HCT116 (cell line): Measurements from ENCODE around the gene BMP7. TPM values are rescaled to one million over a fixed set of nuclear protein-coding genes. Genes with fewer than 3 reads are reported as not detected.

Experiments used
- ATAC-seq: fragments of 200-7000 bp; cut with Tn5 transposase; 2 replicates; pipeline ENCODE4 v1.9.1; 2020; ENCODE audit warnings: mild to moderate bottlenecking, moderate library complexity
- BruUV-seq: library from RNA; stranded (reverse); fragments of 400-500 nt; replicated peaks from 2 replicates; lab custom pipeline; 2021; lab: Mats Ljungman, UMichigan
- CTCF ChIA-PET: fragments of 300-600 bp; sonication (Branson Sonifier 250); formaldehyde crosslinking; loops from one replicate; lab custom pipeline; 2021; ENCODE audit warnings: antibody characterized with exemption; lab: Charles Lee
- POLR2A ChIA-PET: fragments of 300-600, 350-600 bp; sonication (Branson Sonifier 250); formaldehyde crosslinking; loops from one replicate; lab custom pipeline; 2021; ENCODE audit warnings: antibody characterized with exemption; lab: Charles Lee
- RAD21 ChIA-PET, 2 experiments: fragments of 300-600 bp; sonication (Branson Sonifier 250); formaldehyde crosslinking; loops; one replicate each; lab custom pipeline; 2023; ENCODE audit warnings: low total read pairs in 2 of 2; ENCODE audit not compliant: uncharacterized antibody in 2 of 2, unreplicated experiment in 2 of 2, low non-redundant PET in 1 of 2; lab: Charles Lee
- DNase-seq: peaks from one replicate; pipeline ENCODE4 v3.0.0-alpha.2; 2010; ENCODE audit warnings: low read depth, low spot score
- H2AFZ ChIP-seq: fragments of 200-600 bp; shearing (Covaris generic), sonication (generic); 2 replicates; pipeline ENCODE4 v1.6.1; 2017; ENCODE audit warnings: low read depth, mixed run types, mixed read lengths, antibody characterized with exemption, low read length; ENCODE audit not compliant: poor library complexity, severe bottlenecking
- H3K27ac ChIP-seq: 2 replicates; pipeline ENCODE4 v1.5.1; 2012; ENCODE audit warnings: low read depth, low read length
- H3K27me3 ChIP-seq: fragments of 200-600 bp; sonication (generic); 2 replicates; pipeline ENCODE4 v1.6.1; 2016; ENCODE audit warnings: mixed run types, low read length, mixed read lengths; ENCODE audit not compliant: insufficient read depth
- H3K36me3 ChIP-seq, 2 experiments: fragments of 200-500 bp in 1 of 2; fragments of 200-600 bp in 1 of 2; sonication (Bioruptor generic) in 1 of 2; sonication (generic) in 1 of 2; 2 replicates each; pipeline versions ENCODE4 v1.5.1 to v1.6.1; 2014 to 2016; ENCODE audit warnings: low read length in 2 of 2, inconsistent platforms in 1 of 2, mixed read lengths in 1 of 2, mixed run types in 1 of 2; ENCODE audit not compliant: insufficient read depth in 2 of 2, control insufficient read depth in 1 of 2
- H3K4me1 ChIP-seq, 2 experiments: fragments of 200-600 bp in 1 of 2; sonication (generic) in 1 of 2; 2 replicates each; pipeline versions ENCODE4 v1.5.1 to v1.6.1; 2012 to 2017; ENCODE audit warnings: low read length in 2 of 2, inconsistent platforms in 1 of 2, mild to moderate bottlenecking in 1 of 2, mixed read lengths in 1 of 2, mixed run types in 1 of 2, moderate library complexity in 1 of 2; ENCODE audit not compliant: insufficient read depth in 2 of 2, control insufficient read depth in 1 of 2
- H3K4me2 ChIP-seq: fragments of 200-600 bp; sonication (generic); 2 replicates; pipeline ENCODE4 v1.6.1; 2017; ENCODE audit warnings: mixed run types, low read length, mixed read lengths
- H3K4me3 ChIP-seq, 2 experiments: fragments of 200-600 bp in 1 of 2; sonication (generic) in 1 of 2; replicated peaks in 1 of 2; 2 replicates each; pipeline ENCODE4 v1.5.1; 2011 to 2016; ENCODE audit warnings: low read length in 2 of 2, control low read depth in 1 of 2, low read depth in 1 of 2, mild to moderate bottlenecking in 1 of 2, mixed read lengths in 1 of 2, mixed run types in 1 of 2
- H3K79me2 ChIP-seq: fragments of 200-600 bp; sonication (generic); 2 replicates; pipeline ENCODE4 v1.6.1; 2017; ENCODE audit warnings: mild to moderate bottlenecking, mixed run types, low read length, moderate library complexity, mixed read lengths; ENCODE audit not compliant: insufficient read depth
- H3K9ac ChIP-seq: fragments of 200-600 bp; sonication (generic); 2 replicates; pipeline ENCODE4 v1.6.1; 2016; ENCODE audit warnings: low read length, mixed read lengths
- H3K9me2 ChIP-seq: fragments of 200-600 bp; sonication (generic), shearing (Covaris generic); 2 replicates; pipeline ENCODE4 v1.6.1; 2017; ENCODE audit warnings: mixed run types, mild to moderate bottlenecking, moderate library complexity; ENCODE audit not compliant: insufficient read depth
- H3K9me3 ChIP-seq, 2 experiments: fragments of 200-500 bp in 1 of 2; fragments of 200-600 bp in 1 of 2; sonication (Bioruptor generic) in 1 of 2; sonication (generic) in 1 of 2; 2 replicates each; pipeline ENCODE4 v1.6.1; 2014 to 2017; ENCODE audit warnings: low read length in 2 of 2, mixed read lengths in 2 of 2, inconsistent platforms in 1 of 2, low read depth in 1 of 2, mild to moderate bottlenecking in 1 of 2, mixed run types in 1 of 2, moderate library complexity in 1 of 2; ENCODE audit not compliant: control insufficient read depth in 1 of 2, insufficient read depth in 1 of 2
- H4K20me1 ChIP-seq: fragments of 200-600 bp; sonication (generic), shearing (Covaris generic); 2 replicates; pipeline ENCODE4 v1.6.1; 2017; ENCODE audit warnings: mixed run types, mild to moderate bottlenecking, moderate library complexity; ENCODE audit not compliant: insufficient read depth
- CBX3 ChIP-seq: IDR thresholded peaks from 2 replicates; pipeline ENCODE4 v1.6.1; 2012; ENCODE audit warnings: low read depth
- CEBPB ChIP-seq: IDR thresholded peaks from 2 replicates; pipeline ENCODE4 v1.6.1; 2012; ENCODE audit warnings: low read depth
- ELF1 ChIP-seq: IDR thresholded peaks from 2 replicates; pipeline ENCODE4 v1.6.1; 2012; ENCODE audit warnings: low read depth, borderline replicate concordance
- EZH2 ChIP-seq: fragments of 200-600 bp; sonication (generic); IDR thresholded peaks from 2 replicates; pipeline ENCODE4 v1.6.1; 2017; ENCODE audit warnings: antibody characterized with exemption, mixed run types
- JUND ChIP-seq: IDR thresholded peaks from 2 replicates; pipeline ENCODE4 v1.6.1; 2012
- POLR2AphosphoS5 ChIP-seq: IDR thresholded peaks from 2 replicates; pipeline ENCODE4 v1.6.1; 2011; ENCODE audit warnings: mild to moderate bottlenecking, low read depth, low read length, moderate library complexity
- RAD21 ChIP-seq: IDR thresholded peaks from 2 replicates; pipeline ENCODE4 v1.6.1; 2012; ENCODE audit warnings: low read depth, mild to moderate bottlenecking
- SIN3A ChIP-seq: IDR thresholded peaks from 2 replicates; pipeline ENCODE4 v1.6.1; 2012; ENCODE audit warnings: low read depth
- SP1 ChIP-seq: IDR thresholded peaks from 2 replicates; pipeline ENCODE4 v1.6.1; 2012; ENCODE audit warnings: low read depth
- SRF ChIP-seq: IDR thresholded peaks from 2 replicates; pipeline ENCODE4 v1.6.1; 2012; ENCODE audit warnings: low read depth
- TCF7L2 ChIP-seq: IDR thresholded peaks from 2 replicates; pipeline ENCODE4 v1.7.0; 2011; ENCODE audit warnings: borderline replicate concordance, inconsistent platforms; ENCODE audit not compliant: insufficient read depth, insufficient read length; ENCODE audit errors: extremely low read depth
- ZNF274 ChIP-seq: fragments of 200-500 bp; sonication (Bioruptor generic); IDR thresholded peaks from 2 replicates; pipeline ENCODE4 v1.6.1; 2014; ENCODE audit warnings: mild to moderate bottlenecking, low read depth, low read length, inconsistent platforms
- intact Hi-C: fragments of 100-400 bp; cut with micrococcal nuclease; formaldehyde crosslinking; loops from 2 replicates; pipeline ENCODE4 v1.10.0; 2022
- total RNA-seq: library from RNA; stranded (reverse); gene quantifications from one replicate; pipeline ENCODE4 v1.2.1, GENCODE V29; 2021; ENCODE audit not compliant: unreplicated experiment
- TF ChIP-seq, protein P1 (sequence below), 3 experiments: fragments of 200-600 bp in 1 of 3; sonication (generic) in 1 of 3; IDR thresholded peaks in 2 of 3; conservative IDR thresholded peaks in 1 of 3; 2 replicates each; pipeline ENCODE4 v1.5.1; 2012 to 2017; ENCODE audit warnings: low read depth in 2 of 3, low read length in 2 of 3, antibody characterized with exemption in 1 of 3, borderline replicate concordance in 1 of 3, control low read depth in 1 of 3, mild to moderate bottlenecking in 1 of 3, mixed read lengths in 1 of 3, mixed run types in 1 of 3, moderate library complexity in 1 of 3; ENCODE audit not compliant: insufficient read depth in 1 of 3
- TF ChIP-seq, protein P2 (sequence below): IDR thresholded peaks from 2 replicates; pipeline ENCODE4 v1.6.1; 2012; ENCODE audit warnings: low read depth
- TF ChIP-seq, protein P3 (sequence below): IDR thresholded peaks from 2 replicates; pipeline ENCODE4 v1.6.1; 2012
- TF ChIP-seq, protein P4 (sequence below): IDR thresholded peaks from 2 replicates; pipeline ENCODE4 v1.6.1; 2011; ENCODE audit warnings: mild to moderate bottlenecking, low read length, moderate library complexity; ENCODE audit not compliant: insufficient replicate concordance; ENCODE audit errors: extremely low read depth
- TF ChIP-seq, protein P5 (sequence below): IDR thresholded peaks from 2 replicates; pipeline ENCODE4 v1.6.1; 2012

BMP7 gene
- total RNA-seq, 1 experiment from 2014 or later = 7.0 TPM

DNA sequence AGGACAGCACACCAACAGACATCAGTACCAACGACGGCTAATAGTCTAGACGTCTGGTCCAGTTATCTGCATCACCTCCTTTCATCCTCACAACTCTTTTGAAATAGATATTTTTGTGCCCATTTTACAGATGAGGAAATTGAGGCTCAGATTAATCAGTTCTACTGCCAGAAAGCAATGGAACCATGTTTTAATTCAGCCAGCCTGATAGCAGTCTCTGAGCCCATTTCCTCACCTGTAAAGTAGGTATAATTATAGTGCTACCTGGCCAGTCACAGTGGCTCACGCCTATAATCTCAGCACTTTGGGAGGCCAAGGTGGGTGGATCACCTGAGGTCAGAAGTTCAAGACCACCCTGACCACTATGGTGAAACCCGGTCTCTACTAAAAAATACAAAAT lies 9.8 kb upstream of the BMP7 start:
- ChIA-PET CTCF (no interaction called here), RAD21 (no interaction called here), POLR2A (no interaction called here)
- TF ChIP-seq JUND = no peak
- TF ChIP-seq, protein P1, sequence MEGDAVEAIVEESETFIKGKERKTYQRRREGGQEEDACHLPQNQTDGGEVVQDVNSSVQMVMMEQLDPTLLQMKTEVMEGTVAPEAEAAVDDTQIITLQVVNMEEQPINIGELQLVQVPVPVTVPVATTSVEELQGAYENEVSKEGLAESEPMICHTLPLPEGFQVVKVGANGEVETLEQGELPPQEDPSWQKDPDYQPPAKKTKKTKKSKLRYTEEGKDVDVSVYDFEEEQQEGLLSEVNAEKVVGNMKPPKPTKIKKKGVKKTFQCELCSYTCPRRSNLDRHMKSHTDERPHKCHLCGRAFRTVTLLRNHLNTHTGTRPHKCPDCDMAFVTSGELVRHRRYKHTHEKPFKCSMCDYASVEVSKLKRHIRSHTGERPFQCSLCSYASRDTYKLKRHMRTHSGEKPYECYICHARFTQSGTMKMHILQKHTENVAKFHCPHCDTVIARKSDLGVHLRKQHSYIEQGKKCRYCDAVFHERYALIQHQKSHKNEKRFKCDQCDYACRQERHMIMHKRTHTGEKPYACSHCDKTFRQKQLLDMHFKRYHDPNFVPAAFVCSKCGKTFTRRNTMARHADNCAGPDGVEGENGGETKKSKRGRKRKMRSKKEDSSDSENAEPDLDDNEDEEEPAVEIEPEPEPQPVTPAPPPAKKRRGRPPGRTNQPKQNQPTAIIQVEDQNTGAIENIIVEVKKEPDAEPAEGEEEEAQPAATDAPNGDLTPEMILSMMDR (IDR thresholded peaks at IDR 0.05 in 2 of 3, conservative IDR thresholded peaks at IDR 0.05 in 1 of 3; ENCODE audit: borderline replicate concordance in 1 of 3, insufficient read depth in 1 of 3, low read depth in 2 of 3, low read length in 2 of 3) = no peak
- TF ChIP-seq SRF = no peak
- TF ChIP-seq ZNF274 = no peak
- no peak for TF ChIP-seq CBX3
- no peak for TF ChIP-seq RAD21
- TF ChIP-seq ELF1 = no peak
- no peak for TF ChIP-seq EZH2
- no peak for TF ChIP-seq SIN3A
- TF ChIP-seq, protein P2, sequence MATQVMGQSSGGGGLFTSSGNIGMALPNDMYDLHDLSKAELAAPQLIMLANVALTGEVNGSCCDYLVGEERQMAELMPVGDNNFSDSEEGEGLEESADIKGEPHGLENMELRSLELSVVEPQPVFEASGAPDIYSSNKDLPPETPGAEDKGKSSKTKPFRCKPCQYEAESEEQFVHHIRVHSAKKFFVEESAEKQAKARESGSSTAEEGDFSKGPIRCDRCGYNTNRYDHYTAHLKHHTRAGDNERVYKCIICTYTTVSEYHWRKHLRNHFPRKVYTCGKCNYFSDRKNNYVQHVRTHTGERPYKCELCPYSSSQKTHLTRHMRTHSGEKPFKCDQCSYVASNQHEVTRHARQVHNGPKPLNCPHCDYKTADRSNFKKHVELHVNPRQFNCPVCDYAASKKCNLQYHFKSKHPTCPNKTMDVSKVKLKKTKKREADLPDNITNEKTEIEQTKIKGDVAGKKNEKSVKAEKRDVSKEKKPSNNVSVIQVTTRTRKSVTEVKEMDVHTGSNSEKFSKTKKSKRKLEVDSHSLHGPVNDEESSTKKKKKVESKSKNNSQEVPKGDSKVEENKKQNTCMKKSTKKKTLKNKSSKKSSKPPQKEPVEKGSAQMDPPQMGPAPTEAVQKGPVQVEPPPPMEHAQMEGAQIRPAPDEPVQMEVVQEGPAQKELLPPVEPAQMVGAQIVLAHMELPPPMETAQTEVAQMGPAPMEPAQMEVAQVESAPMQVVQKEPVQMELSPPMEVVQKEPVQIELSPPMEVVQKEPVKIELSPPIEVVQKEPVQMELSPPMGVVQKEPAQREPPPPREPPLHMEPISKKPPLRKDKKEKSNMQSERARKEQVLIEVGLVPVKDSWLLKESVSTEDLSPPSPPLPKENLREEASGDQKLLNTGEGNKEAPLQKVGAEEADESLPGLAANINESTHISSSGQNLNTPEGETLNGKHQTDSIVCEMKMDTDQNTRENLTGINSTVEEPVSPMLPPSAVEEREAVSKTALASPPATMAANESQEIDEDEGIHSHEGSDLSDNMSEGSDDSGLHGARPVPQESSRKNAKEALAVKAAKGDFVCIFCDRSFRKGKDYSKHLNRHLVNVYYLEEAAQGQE = no peak
- no peak for TF ChIP-seq TCF7L2
- TF ChIP-seq, protein P3, sequence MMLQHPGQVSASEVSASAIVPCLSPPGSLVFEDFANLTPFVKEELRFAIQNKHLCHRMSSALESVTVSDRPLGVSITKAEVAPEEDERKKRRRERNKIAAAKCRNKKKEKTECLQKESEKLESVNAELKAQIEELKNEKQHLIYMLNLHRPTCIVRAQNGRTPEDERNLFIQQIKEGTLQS = no peak
- TF ChIP-seq, protein P4, sequence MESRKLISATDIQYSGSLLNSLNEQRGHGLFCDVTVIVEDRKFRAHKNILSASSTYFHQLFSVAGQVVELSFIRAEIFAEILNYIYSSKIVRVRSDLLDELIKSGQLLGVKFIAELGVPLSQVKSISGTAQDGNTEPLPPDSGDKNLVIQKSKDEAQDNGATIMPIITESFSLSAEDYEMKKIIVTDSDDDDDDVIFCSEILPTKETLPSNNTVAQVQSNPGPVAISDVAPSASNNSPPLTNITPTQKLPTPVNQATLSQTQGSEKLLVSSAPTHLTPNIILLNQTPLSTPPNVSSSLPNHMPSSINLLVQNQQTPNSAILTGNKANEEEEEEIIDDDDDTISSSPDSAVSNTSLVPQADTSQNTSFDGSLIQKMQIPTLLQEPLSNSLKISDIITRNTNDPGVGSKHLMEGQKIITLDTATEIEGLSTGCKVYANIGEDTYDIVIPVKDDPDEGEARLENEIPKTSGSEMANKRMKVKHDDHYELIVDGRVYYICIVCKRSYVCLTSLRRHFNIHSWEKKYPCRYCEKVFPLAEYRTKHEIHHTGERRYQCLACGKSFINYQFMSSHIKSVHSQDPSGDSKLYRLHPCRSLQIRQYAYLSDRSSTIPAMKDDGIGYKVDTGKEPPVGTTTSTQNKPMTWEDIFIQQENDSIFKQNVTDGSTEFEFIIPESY = no peak
- TF ChIP-seq, protein P5, sequence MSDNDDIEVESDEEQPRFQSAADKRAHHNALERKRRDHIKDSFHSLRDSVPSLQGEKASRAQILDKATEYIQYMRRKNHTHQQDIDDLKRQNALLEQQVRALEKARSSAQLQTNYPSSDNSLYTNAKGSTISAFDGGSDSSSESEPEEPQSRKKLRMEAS = no peak
- no peak for TF ChIP-seq POLR2AphosphoS5
- no peak for TF ChIP-seq SP1
- TF ChIP-seq CEBPB = no peak
- DNase-seq (no peak), ATAC-seq (no peak)
- Histone ChIP-seq H3K9ac (no peak overlapping the region), H3K4me2 (no peak overlapping the region), H3K4me1 (no peaks in the 10 kb centered on the region), H3K79me2 (no peaks in the 10 kb centered on the region), H2AFZ (no peak overlapping the region), H4K20me1 (no peaks in the 10 kb centered on the region), H3K9me3 (no peaks in the 10 kb centered on the region), H3K9me2 (no peaks in the 10 kb centered on the region), H3K36me3 (no peaks in the 10 kb centered on the region), H3K27ac (no peak overlapping the region), H3K27me3 (peaks cover 4% of the 10 kb centered on the region; the same call in 1 of the 2 replicates), H3K4me3 (no peak overlapping the region)
- BruUV-seq = no TSS peak
- intact Hi-C loops = no loop called here
